KMS-11 (cell line): ENCODE data around the gene SLC1A4.

Source experiments
- H2AFZ ChIP-seq: fragments of 200-600 bp; sonication (generic); 2 replicates; pipeline ENCODE4 v1.6.1; 2016; ENCODE audit warnings: antibody characterized with exemption, mixed run types, low read depth
- H3K27ac ChIP-seq: fragments of 200-600 bp; sonication (generic); 2 replicates; pipeline ENCODE4 v1.6.1; 2016; ENCODE audit warnings: mild to moderate bottlenecking, mixed run types
- H3K27me3 ChIP-seq: fragments of 200-600 bp; sonication (generic); 2 replicates; pipeline ENCODE4 v1.6.1; 2017; ENCODE audit warnings: mild to moderate bottlenecking, low read depth, mixed run types, moderate library complexity; ENCODE audit not compliant: insufficient read depth
- H3K36me3 ChIP-seq: fragments of 200-600 bp; sonication (generic); 2 replicates; pipeline ENCODE4 v1.6.1; 2017; ENCODE audit warnings: mild to moderate bottlenecking, mixed run types; ENCODE audit not compliant: insufficient read depth
- H3K4me1 ChIP-seq: fragments of 200-600 bp; sonication (generic); 2 replicates; pipeline ENCODE4 v1.6.1; 2016; ENCODE audit warnings: mild to moderate bottlenecking, low read depth, mixed run types; ENCODE audit not compliant: poor library complexity, severe bottlenecking
- H3K4me2 ChIP-seq: fragments of 200-600 bp; sonication (generic); 2 replicates; pipeline ENCODE4 v1.7.0; 2016; ENCODE audit warnings: mild to moderate bottlenecking, mixed run types
- H3K4me3 ChIP-seq: fragments of 200-600 bp; sonication (generic); IDR thresholded peaks from 2 replicates; pipeline ENCODE4 v1.6.1; 2017; ENCODE audit warnings: low read depth, low read length, mixed read lengths; ENCODE audit not compliant: insufficient read depth
- H3K79me2 ChIP-seq: fragments of 200-600 bp; sonication (generic); 2 replicates; pipeline ENCODE4 v1.6.1; 2016; ENCODE audit warnings: low read depth, mixed run types; ENCODE audit not compliant: insufficient read depth
- H3K9ac ChIP-seq: fragments of 200-600 bp; sonication (generic); 2 replicates; pipeline ENCODE4 v1.6.1; 2016; ENCODE audit warnings: mild to moderate bottlenecking, mixed run types
- H4K20me1 ChIP-seq: fragments of 200-600 bp; sonication (generic); 2 replicates; pipeline ENCODE4 v1.6.1; 2016; ENCODE audit warnings: mild to moderate bottlenecking, mixed run types; ENCODE audit not compliant: insufficient read depth
- TF ChIP-seq, protein P1 (sequence below): fragments of 200-600 bp; sonication (generic); conservative IDR thresholded peaks from 2 replicates; pipeline ENCODE4 v1.6.1; 2017; ENCODE audit warnings: low read depth, mild to moderate bottlenecking, antibody characterized with exemption, low read length, moderate library complexity, mixed read lengths

SLC1A4 gene

DNA sequence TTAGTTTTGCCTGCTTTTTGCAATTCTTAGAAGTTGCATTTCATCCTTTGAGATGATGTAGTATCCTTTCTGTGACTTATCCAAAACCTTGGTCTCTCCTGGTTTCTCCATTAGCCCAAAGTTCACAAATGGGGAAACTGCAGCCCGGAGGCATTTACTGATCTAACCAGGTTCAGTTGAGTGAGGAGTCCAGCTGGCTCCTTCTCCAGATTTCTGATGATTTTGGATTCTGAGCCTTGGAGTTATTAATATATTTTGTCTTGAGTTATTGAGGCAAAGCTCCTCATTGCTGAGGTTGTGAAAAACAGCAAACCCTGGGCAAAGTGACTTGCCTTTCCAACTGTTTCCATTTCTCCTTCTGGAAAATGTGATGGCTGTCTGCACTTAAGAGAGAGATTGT, 1.7 kb downstream of the SLC1A4 start:
- Histone ChIP-seq H4K20me1 (no peaks in the 10 kb centered on the region; the same call in 1 of the 2 replicates), H3K4me3 (no peak overlapping the region), H3K36me3 (no peaks in the 10 kb centered on the region), H2AFZ (no peak overlapping the region), H3K27me3 (no peaks in the 10 kb centered on the region), H3K79me2 (peaks cover 40% of the 10 kb centered on the region; the same call in 1 of the 2 replicates), H3K9ac (peak overlapping the region; percentile 91; the same call in 1 of the 2 replicates), H3K4me2 (peak overlapping the region; percentile 81), H3K27ac (no peak overlapping the region), H3K4me1 (peaks cover 48% of the 10 kb centered on the region)
- TF ChIP-seq, protein P1, sequence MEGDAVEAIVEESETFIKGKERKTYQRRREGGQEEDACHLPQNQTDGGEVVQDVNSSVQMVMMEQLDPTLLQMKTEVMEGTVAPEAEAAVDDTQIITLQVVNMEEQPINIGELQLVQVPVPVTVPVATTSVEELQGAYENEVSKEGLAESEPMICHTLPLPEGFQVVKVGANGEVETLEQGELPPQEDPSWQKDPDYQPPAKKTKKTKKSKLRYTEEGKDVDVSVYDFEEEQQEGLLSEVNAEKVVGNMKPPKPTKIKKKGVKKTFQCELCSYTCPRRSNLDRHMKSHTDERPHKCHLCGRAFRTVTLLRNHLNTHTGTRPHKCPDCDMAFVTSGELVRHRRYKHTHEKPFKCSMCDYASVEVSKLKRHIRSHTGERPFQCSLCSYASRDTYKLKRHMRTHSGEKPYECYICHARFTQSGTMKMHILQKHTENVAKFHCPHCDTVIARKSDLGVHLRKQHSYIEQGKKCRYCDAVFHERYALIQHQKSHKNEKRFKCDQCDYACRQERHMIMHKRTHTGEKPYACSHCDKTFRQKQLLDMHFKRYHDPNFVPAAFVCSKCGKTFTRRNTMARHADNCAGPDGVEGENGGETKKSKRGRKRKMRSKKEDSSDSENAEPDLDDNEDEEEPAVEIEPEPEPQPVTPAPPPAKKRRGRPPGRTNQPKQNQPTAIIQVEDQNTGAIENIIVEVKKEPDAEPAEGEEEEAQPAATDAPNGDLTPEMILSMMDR: no peak

DNA sequence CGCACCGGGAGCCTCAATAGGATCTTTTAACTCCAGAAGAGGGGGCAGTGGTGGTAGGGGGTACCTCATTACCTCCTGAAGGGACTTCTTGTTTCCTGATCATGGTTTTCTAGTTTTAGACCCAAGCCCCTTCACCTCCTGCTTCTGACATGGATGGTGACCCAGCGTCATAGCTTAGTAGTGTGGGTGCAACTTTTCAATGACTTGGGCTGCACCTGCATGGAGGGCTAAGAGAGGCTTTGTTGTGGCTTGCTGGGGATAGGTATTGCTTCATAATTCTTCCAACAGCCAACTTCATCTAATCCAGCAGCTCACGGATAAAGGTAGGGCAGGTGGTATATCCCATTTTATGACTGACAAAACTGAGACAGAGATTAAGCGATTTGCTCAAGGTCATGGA, 3.0 kb downstream of the SLC1A4 start:
- peaks cover 40% of the 10 kb centered on the region; the same call in 1 of the 2 replicates for H3K79me2 ChIP-seq
- H3K4me2 ChIP-seq: peak overlapping the region; percentile 23; the same call in 1 of the 2 replicates
- H3K27ac ChIP-seq: no peak overlapping the region
- TF ChIP-seq, protein P1: no peak
- H3K27me3 ChIP-seq: no peaks in the 10 kb centered on the region
- peaks cover 41% of the 10 kb centered on the region for H3K4me1 ChIP-seq
- no peaks in the 10 kb centered on the region for H3K36me3 ChIP-seq
- no peak overlapping the region for H3K9ac ChIP-seq
- no peaks in the 10 kb centered on the region; the same call in 1 of the 2 replicates for H4K20me1 ChIP-seq
- no peak overlapping the region for H3K4me3 ChIP-seq
- no peak overlapping the region for H2AFZ ChIP-seq

DNA sequence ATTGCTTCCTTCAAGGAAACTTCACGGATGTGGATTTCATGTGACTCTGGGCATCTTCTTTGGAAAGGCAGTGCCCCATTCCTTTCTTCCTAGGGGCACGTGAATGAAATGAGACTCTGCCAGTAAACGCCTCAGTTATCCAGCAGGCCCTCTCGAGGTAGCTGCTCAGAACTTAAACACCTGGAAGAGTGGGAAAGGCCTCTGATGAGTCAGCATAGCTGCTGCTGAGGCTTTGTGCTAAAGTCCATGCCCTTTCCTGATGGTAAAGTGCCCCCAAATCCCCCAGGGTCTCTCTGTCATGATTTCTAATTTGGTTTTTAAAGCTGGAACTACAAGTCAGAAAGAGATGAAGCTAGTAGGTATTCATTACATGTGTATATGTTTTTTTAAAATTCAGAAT, 3.8 kb downstream of the SLC1A4 start:
- Histone ChIP-seq H2AFZ (no peak overlapping the region), H3K9ac (no peak overlapping the region), H3K79me2 (peaks cover 40% of the 10 kb centered on the region; the same call in 1 of the 2 replicates), H3K27me3 (no peaks in the 10 kb centered on the region), H3K4me3 (no peak overlapping the region), H3K4me2 (no peak overlapping the region; the same call in 1 of the 2 replicates), H3K36me3 (no peaks in the 10 kb centered on the region), H3K4me1 (peaks cover 36% of the 10 kb centered on the region), H3K27ac (no peak overlapping the region), H4K20me1 (no peaks in the 10 kb centered on the region; the same call in 1 of the 2 replicates)
- TF ChIP-seq, protein P1: no peak

DNA sequence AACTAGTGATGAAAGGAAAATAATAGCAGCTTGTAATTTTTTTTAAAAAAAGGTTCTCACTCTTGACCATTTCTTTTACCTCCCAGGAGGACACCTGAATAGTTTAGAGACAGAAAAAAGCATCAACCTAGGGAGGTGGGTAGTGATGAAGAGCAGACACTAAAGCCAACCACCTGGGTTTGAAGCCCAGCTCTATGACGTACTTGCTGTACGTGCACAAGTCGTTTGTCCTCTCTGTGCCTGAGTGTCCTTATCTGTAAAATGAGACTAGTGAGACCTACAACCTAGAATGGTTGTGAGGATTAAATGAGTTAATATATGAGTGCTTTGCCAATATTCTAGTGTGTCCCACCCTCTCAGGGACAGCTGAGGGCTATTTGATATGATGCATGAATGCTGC, 5.8 kb downstream of the SLC1A4 start:
- TF ChIP-seq, protein P1: no peak
- H3K4me2 ChIP-seq: no peak overlapping the region
- H3K79me2 ChIP-seq: peaks cover 38% of the 10 kb centered on the region; the same call in 1 of the 2 replicates
- H3K4me3 ChIP-seq: no peak overlapping the region
- H3K4me1 ChIP-seq: peaks cover 42% of the 10 kb centered on the region
- no peak overlapping the region for H3K27ac ChIP-seq
- H3K27me3 ChIP-seq: no peaks in the 10 kb centered on the region
- H4K20me1 ChIP-seq: no peaks in the 10 kb centered on the region; the same call in 1 of the 2 replicates
- no peak overlapping the region for H3K9ac ChIP-seq
- H2AFZ ChIP-seq: no peak overlapping the region
- no peaks in the 10 kb centered on the region for H3K36me3 ChIP-seq
